ENCODE measurements around the gene SERHL2. TPM values are rescaled to one million over a fixed set of nuclear protein-coding genes. Genes with fewer than 3 reads are reported as not detected.

The SERHL2 gene
- polyA plus RNA-seq, 1 donor from 2014 or later: 0.99 TPM

- Histone ChIP-seq H2AFZ (ENCODE audit: low read depth, low read length) (no peak overlapping the region), H3K79me2 (replicated peaks; ENCODE audit: insufficient read depth, low read length) (no peaks in the 10 kb centered on the region), H4K20me1 (ENCODE audit: insufficient read depth) (no peaks in the 10 kb centered on the region)
These were observed 32.6 kb upstream of the SERHL2 start for GRCh38 chr22:42521228-42521546.

GRCh38 chr22:42522546-42522945 lies 31.2 kb upstream of the SERHL2 start:
- Histone ChIP-seq H4K20me1 (ENCODE audit: insufficient read depth) (no peaks in the 10 kb centered on the region), H3K9me3 (ENCODE audit: low read length) (no peaks in the 10 kb centered on the region), H3F3A (ENCODE audit: insufficient read depth, low read length, poor library complexity, severe bottlenecking) (no peaks in the 10 kb centered on the region), H3K27me3 (ENCODE audit: insufficient read depth, low read depth, low read length) (no peaks in the 10 kb centered on the region), H3K27ac (ENCODE audit: low read length) (no peak overlapping the region), H3K36me3 (ENCODE audit: insufficient read depth, low read length) (no peaks in the 10 kb centered on the region), H3K9ac (ENCODE audit: low read length) (no peak overlapping the region), H2AFZ (ENCODE audit: low read depth, low read length) (no peak overlapping the region), H3K9me2 (ENCODE audit: insufficient read depth, low read length) (no peaks in the 10 kb centered on the region), H3K4me3 (ENCODE audit: low read length) (no peak overlapping the region), H3K4me2 (ENCODE audit: low read length) (no peak overlapping the region), H3K79me2 (replicated peaks; ENCODE audit: insufficient read depth, low read length) (no peaks in the 10 kb centered on the region)
- TF ChIP-seq MXI1 (conservative IDR thresholded peaks at IDR 0.05; ENCODE audit: poor library complexity, severe bottlenecking) (no peak), POLR2AphosphoS5 (IDR thresholded peaks at IDR 0.05) (no peak), RAD21 (conservative IDR thresholded peaks at IDR 0.05) (no peak), CTCF (IDR thresholded peaks at IDR 0.05; ENCODE audit: poor library complexity, severe bottlenecking) (no peak), REST (IDR thresholded peaks at IDR 0.05; ENCODE audit: borderline replicate concordance) (no peak), EP300 (conservative IDR thresholded peaks at IDR 0.05; ENCODE audit: poor library complexity, severe bottlenecking) (no peak)

More at GRCh38 chr22:42521228-42521546, 32.6 kb upstream of the SERHL2 start:
- Histone ChIP-seq H3K9me3 (ENCODE audit: low read length) (no peaks in the 10 kb centered on the region), H3K36me3 (ENCODE audit: insufficient read depth, low read length) (no peaks in the 10 kb centered on the region), H3K9me2 (ENCODE audit: insufficient read depth, low read length) (no peaks in the 10 kb centered on the region), H3K4me3 (ENCODE audit: low read length) (no peak overlapping the region), H3K4me2 (ENCODE audit: low read length) (no peak overlapping the region), H3K27me3 (ENCODE audit: insufficient read depth, low read depth, low read length) (no peaks in the 10 kb centered on the region), H3K27ac (ENCODE audit: low read length) (no peak overlapping the region), H3K9ac (ENCODE audit: low read length) (no peak overlapping the region), H3F3A (ENCODE audit: insufficient read depth, low read length, poor library complexity, severe bottlenecking) (no peaks in the 10 kb centered on the region)
- no peak for TF ChIP-seq RAD21 (conservative IDR thresholded peaks at IDR 0.05)
- TF ChIP-seq SMC3 (conservative IDR thresholded peaks at IDR 0.05; ENCODE audit: poor library complexity): no peak
- no peak for TF ChIP-seq POLR2AphosphoS5 (IDR thresholded peaks at IDR 0.05)
- no peak for TF ChIP-seq MXI1 (conservative IDR thresholded peaks at IDR 0.05; ENCODE audit: poor library complexity, severe bottlenecking)
- no peak for TF ChIP-seq EP300 (conservative IDR thresholded peaks at IDR 0.05; ENCODE audit: poor library complexity, severe bottlenecking)
- TF ChIP-seq EZH2 (IDR thresholded peaks at IDR 0.05; ENCODE audit: borderline replicate concordance, insufficient read depth, low read length, poor library complexity, severe bottlenecking): no peak
- TF ChIP-seq REST (IDR thresholded peaks at IDR 0.05; ENCODE audit: borderline replicate concordance): no peak
- no peak for TF ChIP-seq TAF1 (IDR thresholded peaks at IDR 0.05; ENCODE audit: low read depth)
- TF ChIP-seq CTCF (IDR thresholded peaks at IDR 0.05; ENCODE audit: poor library complexity, severe bottlenecking): no peak
